K562 (cell line): ENCODE results near the gene DHX57. TPM values are rescaled to one million over a fixed set of nuclear protein-coding genes. Genes with fewer than 3 reads are reported as not detected.

Source experiments
- ATAC-seq: fragments of 200-7000 bp; cut with Tn5 transposase; 3 replicates; pipeline ENCODE4 v1.9.1; 2020; ENCODE audit warnings: moderate library complexity
- BruUV-seq: library from RNA; stranded (reverse); fragments of 400-500 nt; replicated peaks from 2 replicates; lab custom pipeline; 2021; lab: Mats Ljungman, UMichigan
- CTCF ChIA-PET: fragments of 300-600 bp; formaldehyde crosslinking; extraction: SDS; loops from one replicate; lab custom pipeline; 2021; ENCODE audit warnings: low intra/inter-chr PET ratio; lab: Yijun Ruan, JAX
- POLR2A ChIA-PET: fragments of 300-600, 350-650 bp; sonication (Branson Sonifier 250); formaldehyde crosslinking; extraction: SDS; loops from one replicate; lab custom pipeline; 2021; ENCODE audit warnings: antibody characterized with exemption, inconsistent platforms; lab: Yijun Ruan, JAX
- DNase-seq, 4 experiments: peaks; one replicate each; pipeline versions ENCODE4 v3.0.0 to v3.0.0-alpha.2; 2011 to 2018; ENCODE audit warnings: low spot score in 3 of 4, mixed read lengths in 3 of 4; ENCODE audit errors: extremely low read depth in 1 of 4
- FAIRE-seq: peaks from 2 replicates; lab custom pipeline; 2011; peaks lifted over from hg19 to GRCh38; lab: Jason Lieb, UNC
- H2AFZ ChIP-seq: 2 replicates; pipeline ENCODE4 v1.6.0; 2011; ENCODE audit warnings: low read depth, low read length, control low read depth, inconsistent platforms
- H3K27ac ChIP-seq: fragments of 200-600 bp; 3 replicates; pipeline ENCODE4 v1.8.0; 2011; ENCODE audit warnings: low read depth, mild to moderate bottlenecking, control low read depth, inconsistent platforms, low read length, moderate library complexity, mixed read lengths; ENCODE audit errors: extremely low read depth
- H3K27me3 ChIP-seq, 2 experiments: fragments of 300-600 bp in 1 of 2; 2 replicates in 1 of 2; 3 replicates in 1 of 2; pipeline versions ENCODE4 v1.6.0 to v1.8.0; 2011; ENCODE audit warnings: inconsistent platforms in 2 of 2, low read length in 2 of 2, mild to moderate bottlenecking in 1 of 2, mixed read lengths in 1 of 2, moderate library complexity in 1 of 2; ENCODE audit not compliant: control insufficient read depth in 2 of 2, insufficient read depth in 2 of 2
- H3K36me3 ChIP-seq: fragments of 300-600 bp; 3 replicates; pipeline ENCODE4 v1.8.0; 2011; ENCODE audit warnings: mild to moderate bottlenecking, low read length, inconsistent platforms; ENCODE audit not compliant: control insufficient read depth, insufficient read depth
- H3K4me1 ChIP-seq, 2 experiments: fragments of 200-600 bp in 1 of 2; replicated peaks in 1 of 2; 2 replicates in 1 of 2; 3 replicates in 1 of 2; pipeline versions ENCODE4 v1.5.1 to v1.8.0; 2011; ENCODE audit warnings: inconsistent platforms in 2 of 2, low read length in 2 of 2, mild to moderate bottlenecking in 1 of 2, mixed read lengths in 1 of 2, moderate library complexity in 1 of 2; ENCODE audit not compliant: control insufficient read depth in 2 of 2, insufficient read depth in 2 of 2
- H3K4me2 ChIP-seq: 2 replicates; pipeline ENCODE4 v1.6.1; 2011; ENCODE audit warnings: low read length, control low read depth, inconsistent platforms, mixed read lengths; ENCODE audit not compliant: insufficient read depth
- H3K4me3 ChIP-seq: fragments of 200-600 bp; sonication (generic), shearing (Covaris generic); 2 replicates; pipeline ENCODE4 v1.5.1; 2016; ENCODE audit warnings: control low read depth, inconsistent platforms
- H3K79me2 ChIP-seq: fragments of 200-600 bp; 3 replicates; pipeline ENCODE4 v1.8.0; 2011; ENCODE audit warnings: low read length, inconsistent platforms; ENCODE audit not compliant: control insufficient read depth, insufficient read depth
- H3K9ac ChIP-seq, 2 experiments: 2 replicates each; pipeline versions ENCODE4 v1.6.0 to v1.6.1; 2011; ENCODE audit warnings: low read depth in 2 of 2, low read length in 2 of 2, control low read depth in 1 of 2, inconsistent platforms in 1 of 2, mild to moderate bottlenecking in 1 of 2, mixed read lengths in 1 of 2; ENCODE audit not compliant: insufficient read depth in 1 of 2
- H3K9me1 ChIP-seq: one replicate; pipeline ENCODE4 v1.6.0; 2011; ENCODE audit warnings: inconsistent platforms, mild to moderate bottlenecking, low read length, moderate library complexity; ENCODE audit not compliant: control insufficient read depth, insufficient read depth
- H3K9me3 ChIP-seq: replicated peaks from 2 replicates; pipeline ENCODE4 v1.5.1; 2011; ENCODE audit warnings: low read depth, low read length, inconsistent platforms; ENCODE audit not compliant: control insufficient read depth, insufficient read depth
- H4K20me1 ChIP-seq: replicated peaks from 2 replicates; pipeline ENCODE4 v1.6.1; 2011; ENCODE audit warnings: low read length, inconsistent platforms, mixed read lengths; ENCODE audit not compliant: control insufficient read depth, insufficient read depth
- C11orf30 ChIP-seq: fragments of 450-650 bp; IDR thresholded peaks from 2 replicates; pipeline ENCODE4 v1.6.1; 2016; ENCODE audit warnings: low read depth, mild to moderate bottlenecking
- KAT7 ChIP-seq: sonication (generic); formaldehyde crosslinking; IDR thresholded peaks from 2 replicates; pipeline ENCODE4 v1.8.0; 2022; ENCODE audit warnings: missing genetic modification reagents, mild to moderate bottlenecking, borderline replicate concordance
- RNF219 ChIP-seq: fragments of 250-450 bp; sonication (Bioruptor Pico); IDR thresholded peaks from 2 replicates; pipeline ENCODE4 v1.5.0; 2022; ENCODE audit warnings: mild to moderate bottlenecking
- ZNF316 ChIP-seq: fragments of 450-650 bp; IDR thresholded peaks from 2 replicates; pipeline ENCODE4 v1.6.1; 2016
- in situ Hi-C: fragments of 300-500 bp; cut with MboI; formaldehyde crosslinking; loops from 4 replicates; pipeline ENCODE4 v1.15.0; 2018; ENCODE audit warnings: inconsistent platforms, mixed read lengths
- intact Hi-C: fragments of 100-400 bp; cut with micrococcal nuclease; formaldehyde crosslinking; loops from 2 replicates; pipeline ENCODE4 v1.14.2; 2022
- polyA plus RNA-seq, 8 experiments: library from polyadenylated mRNA; depleted of rRNA in 4 of 8; stranded (reverse) in 5 of 8; unstranded in 3 of 8; fragments of >200 nt; fragmentation: Nextera tagmentation in 2 of 8; fragmentation: Illumina TruSeq in 1 of 8; extraction: Ambion mirVana in 2 of 8; extraction: Trizol in 1 of 8; gene quantifications; 2 replicates each; pipeline versions ENCODE4 v1.2.1 to v1.2.3, GENCODE V29; 2011 to 2014; ENCODE audit warnings: inconsistent platforms in 1 of 8, missing spikeins in 1 of 8
- total RNA-seq, 7 experiments: library from RNA; depleted of rRNA in 6 of 7; stranded (reverse); fragments of >200 nt in 6 of 7; fragmentation: Illumina TruSeq in 2 of 7; extraction: Trizol in 2 of 7; gene quantifications; 2 replicates each; pipeline versions ENCODE4 v1.2.1 to v1.2.3, GENCODE V29; 2011 to 2021; ENCODE audit warnings: low replicate concordance in 1 of 7

DHX57 gene
- total and polyA plus RNA-seq, 9 of the 15 experiments (the other 6 are each of a cell fraction or from before 2014, with no cell fraction given) = 7.4 to 23.6 (median 17.9) TPM

GRCh38 chr2:38889575-38889974 is 13.8 kb upstream of the DHX57 start, which contains the start of gene ARHGEF33 (continued):
- no peak for TF ChIP-seq RNF219 (CRISPR knock-in tag)

GRCh38 chr2:38889045-38889444 is 13.3 kb upstream of the DHX57 start:
- no peaks in the 10 kb centered on the region for H3K79me2 ChIP-seq
- H3K4me3 ChIP-seq = no peak overlapping the region
- TF ChIP-seq C11orf30 (peak; percentile 48; the same call in 1 of the 2 replicates), KAT7 (CRISPR knock-in tag) (no peak), ZNF316 (peak; percentile 76)
- TF ChIP-seq, all 486 proteins: peak for 2
- FAIRE-seq = no peak
- Histone ChIP-seq H3K9me3 (no peaks in the 10 kb centered on the region), H3K36me3 (no peaks in the 10 kb centered on the region), H3K4me1 (no peaks in the 10 kb centered on the region; a peak in 1 of 5 replicates), H3K9ac (no peak overlapping the region), H3K27ac (no peak overlapping the region), H4K20me1 (no peaks in the 10 kb centered on the region), H3K27me3 (peaks cover 3% of the 10 kb centered on the region in 2 experiments; a peak in 2 of 5 replicates), H2AFZ (no peak overlapping the region), H3K4me2 (no peak overlapping the region), H3K9me1 (no peaks in the 10 kb centered on the region)
- CTCF ChIA-PET = no interaction called here
- no peak for ATAC-seq
- no peak for DNase-seq
- POLR2A ChIA-PET = no interaction called here
- no TSS peak for BruUV-seq
- intact Hi-C loops (no loop called here), in situ Hi-C loops (no loop called here)
